HepG2 (cell line): Measurements from ENCODE around the gene TMEM235. TPM values are rescaled to one million over a fixed set of nuclear protein-coding genes. Genes with fewer than 3 reads are reported as not detected.

ENCODE experiments used
- ATAC-seq: fragments of 200-7000 bp; cut with Tn5 transposase; 3 replicates; pipeline ENCODE4 v1.9.1; 2020; ENCODE audit warnings: mild to moderate bottlenecking, moderate library complexity
- BruUV-seq: library from RNA; stranded (reverse); fragments of 400-500 nt; replicated peaks from 2 replicates; lab custom pipeline; 2021; lab: Mats Ljungman, UMichigan
- CTCF ChIA-PET: fragments of 300-600 bp; formaldehyde crosslinking; extraction: SDS; loops from one replicate; lab custom pipeline; 2021; ENCODE audit warnings: low total read pairs, inconsistent platforms, low intra/inter-chr PET ratio; lab: Yijun Ruan, JAX
- POLR2A ChIA-PET: fragments of 350-600 bp; sonication (Branson Sonifier 250); formaldehyde crosslinking; loops from one replicate; lab custom pipeline; 2020; ENCODE audit warnings: antibody characterized with exemption, inconsistent platforms; lab: Yijun Ruan, JAX
- DNase-seq: peaks from one replicate; pipeline ENCODE4 v3.0.0-alpha.2; 2015; ENCODE audit warnings: low spot score
- FAIRE-seq: peaks from 3 replicates; lab custom pipeline; 2011; peaks lifted over from hg19 to GRCh38; lab: Jason Lieb, UNC
- H2AFZ ChIP-seq: one replicate; pipeline ENCODE4 v1.6.1; 2011; ENCODE audit warnings: low read length, inconsistent platforms
- H3K27ac ChIP-seq: fragments of 300-600 bp; 3 replicates; pipeline ENCODE4 v1.8.0; 2011; ENCODE audit warnings: mixed run types, mild to moderate bottlenecking, mixed read lengths, low read length, inconsistent platforms; ENCODE audit not compliant: insufficient read depth; ENCODE audit errors: extremely low read length
- H3K27me3 ChIP-seq, 2 experiments: fragments of 200-600 bp in 1 of 2; 2 replicates in 1 of 2; 3 replicates in 1 of 2; pipeline versions ENCODE4 v1.6.0 to v1.8.0; 2011; ENCODE audit warnings: low read length in 2 of 2, mild to moderate bottlenecking in 2 of 2, moderate library complexity in 2 of 2, inconsistent platforms in 1 of 2; ENCODE audit not compliant: insufficient read depth in 2 of 2, control insufficient read depth in 1 of 2
- H3K36me3 ChIP-seq, 2 experiments: fragments of 200-600 bp in 1 of 2; replicated peaks in 1 of 2; 2 replicates in 1 of 2; 3 replicates in 1 of 2; pipeline versions ENCODE4 v1.5.1 to v1.8.0; 2011; ENCODE audit warnings: low read length in 2 of 2, inconsistent platforms in 1 of 2; ENCODE audit not compliant: insufficient read depth in 2 of 2, control insufficient read depth in 1 of 2
- H3K4me1 ChIP-seq: 2 replicates; pipeline ENCODE4 v1.5.1; 2012; ENCODE audit warnings: low read length, inconsistent platforms; ENCODE audit not compliant: insufficient read depth
- H3K4me2 ChIP-seq: 2 replicates; pipeline ENCODE4 v1.6.0; 2011; ENCODE audit warnings: low read depth, low read length, inconsistent platforms
- H3K4me3 ChIP-seq, 3 experiments: fragments of 200-600 bp in 1 of 3; sonication (generic), shearing (Covaris generic) in 1 of 3; replicated peaks in 1 of 3; 2 replicates each; pipeline ENCODE4 v1.5.1; 2011 to 2016; ENCODE audit warnings: low read length in 3 of 3, inconsistent platforms in 2 of 3, low read depth in 2 of 3, mild to moderate bottlenecking in 2 of 3, control low read depth in 1 of 3, mixed read lengths in 1 of 3; ENCODE audit not compliant: insufficient read depth in 1 of 3
- H3K79me2 ChIP-seq: one replicate; pipeline ENCODE4 v1.6.1; 2011; ENCODE audit warnings: low read length, inconsistent platforms; ENCODE audit not compliant: insufficient read depth
- H3K9ac ChIP-seq: 2 replicates; pipeline ENCODE4 v1.6.0; 2011; ENCODE audit warnings: mild to moderate bottlenecking, low read depth, low read length, inconsistent platforms; ENCODE audit not compliant: insufficient read depth
- H3K9me3 ChIP-seq: 2 replicates; pipeline ENCODE4 v1.5.1; 2012; ENCODE audit warnings: mild to moderate bottlenecking, low read length
- H4K20me1 ChIP-seq: 2 replicates; pipeline ENCODE4 v1.6.0; 2011; ENCODE audit warnings: inconsistent platforms, mild to moderate bottlenecking, low read length, moderate library complexity; ENCODE audit not compliant: insufficient read depth
- JUND ChIP-seq: sonication (generic); formaldehyde crosslinking; IDR thresholded peaks from 2 replicates; pipeline ENCODE4 v1.8.0; 2022; ENCODE audit warnings: mild to moderate bottlenecking, missing genetic modification reagents
- LRRFIP1 ChIP-seq: sonication (generic); formaldehyde crosslinking; conservative IDR thresholded peaks from 2 replicates; pipeline ENCODE4 v1.4.0; 2020; ENCODE audit warnings: missing genetic modification reagents
- RFX1 ChIP-seq: fragments of 450-650 bp; IDR thresholded peaks from 2 replicates; pipeline ENCODE4 v1.6.1; 2017
- ZKSCAN1 ChIP-seq: fragments of 150-350 bp; IDR thresholded peaks from 2 replicates; pipeline ENCODE4 v1.6.1; 2014; ENCODE audit warnings: low read length
- WGBS: methylation state at CpG from one replicate; pipeline ENCODE4 v1.1.6; 2017; ENCODE audit warnings: low lambda C conversion rate; 5-methylcytosine and 5-hydroxymethylcytosine counted together
- in situ Hi-C: cut with HindIII; loops from 2 replicates; pipeline ENCODE4 v1.10.0; 2017; ENCODE audit warnings: low pct_unique_long_range_greater_than_20kb; ENCODE audit not compliant: extremely low pct_ligation_motif_present
- intact Hi-C: fragments of 100-400 bp; cut with micrococcal nuclease; formaldehyde crosslinking; loops from one replicate; pipeline ENCODE4 v1.10.0; 2022; ENCODE audit not compliant: unreplicated experiment
- polyA plus RNA-seq, 8 experiments: library from polyadenylated mRNA; depleted of rRNA in 3 of 8; stranded (reverse) in 7 of 8; unstranded in 1 of 8; fragments of >200 nt; fragmentation: Illumina TruSeq in 4 of 8; extraction: Trizol in 4 of 8; gene quantifications; 2 replicates each; pipeline versions ENCODE4 v1.2.1 to v1.2.3, GENCODE V29; 2011 to 2016; ENCODE audit warnings: low read depth in 4 of 8, missing spikeins in 1 of 8, mixed read lengths in 1 of 8; ENCODE audit not compliant: insufficient read depth in 1 of 8
- total RNA-seq, 5 experiments: library from RNA; depleted of rRNA; stranded (reverse); fragments of >200 nt; fragmentation: Illumina TruSeq; extraction: Trizol; gene quantifications; 2 replicates each; pipeline ENCODE4 v1.2.3, GENCODE V29; 2016; ENCODE audit warnings: low read depth in 1 of 5

The TMEM235 gene
- total and polyA plus RNA-seq, 2 of the 13 experiments (the other 11 are each of a cell fraction or from before 2014, with no cell fraction given) = not detected

DNA sequence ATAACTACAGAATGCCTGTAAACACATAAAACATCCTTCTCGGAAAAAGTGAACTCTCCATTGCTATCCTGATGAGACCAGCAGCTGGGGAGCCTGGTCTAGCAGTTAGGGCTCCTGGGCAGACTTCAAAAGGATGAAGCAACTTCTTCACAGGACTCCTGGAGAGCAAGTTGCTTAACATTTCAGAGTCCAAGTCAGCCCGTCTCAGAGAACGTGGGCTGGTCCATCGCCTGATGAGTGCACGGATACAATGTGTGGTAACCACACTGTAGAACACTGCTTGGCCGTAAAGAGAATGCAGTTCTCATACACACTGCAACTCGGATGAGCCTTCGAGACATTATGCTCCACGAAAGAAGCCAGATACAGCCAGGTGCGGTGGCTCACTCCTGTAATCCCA, 52.7 kb downstream of the TMEM235 start (continued):
- TF ChIP-seq LRRFIP1 (CRISPR knock-in tag) = no peak

DNA sequence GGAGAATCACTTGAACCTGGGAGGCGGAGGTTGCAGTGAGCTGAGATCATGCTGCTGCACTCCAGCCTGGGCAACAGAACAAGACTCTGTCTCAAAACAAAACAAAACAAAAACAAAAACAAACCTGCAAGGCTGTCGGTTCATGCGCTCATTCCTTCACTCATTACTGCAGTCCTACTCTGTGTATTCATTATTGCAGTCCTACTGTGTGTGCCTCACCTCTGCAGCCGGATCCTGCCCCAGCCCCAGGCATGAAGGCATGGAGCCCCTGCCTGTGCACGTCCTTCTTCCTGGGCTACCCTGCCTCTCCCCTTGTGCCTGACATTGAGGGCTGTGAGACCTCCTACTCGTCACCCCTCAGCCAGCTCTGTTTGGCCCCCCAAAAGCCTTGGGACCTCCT, 57.6 kb downstream of the TMEM235 start:
- Histone ChIP-seq H2AFZ (no peak overlapping the region), H3K36me3 (no peaks in the 10 kb centered on the region), H3K27ac (no peak overlapping the region), H3K9me3 (no peaks in the 10 kb centered on the region), H3K27me3 (peaks cover 1 to 39% of the 10 kb centered on the region in 2 experiments), H3K79me2 (no peaks in the 10 kb centered on the region), H3K4me3 (no peak overlapping the region), H4K20me1 (no peaks in the 10 kb centered on the region; the same call in 1 of the 2 replicates), H3K4me1 (peaks cover 20% of the 10 kb centered on the region), H3K9ac (no peak overlapping the region), H3K4me2 (no peak overlapping the region)
- no peak for FAIRE-seq
- intact Hi-C loops (loop anchor here (1.0 kb wide), 1 partner anchor 133 kb away; no protein-coding TSS in a partner anchor), in situ Hi-C loops (no loop called here)
- ChIA-PET POLR2A (interaction anchor here (0.7 kb wide), 1 partner anchor 133 kb away, joined by 3 read pairs; no protein-coding TSS in a partner anchor), CTCF (interaction anchor here (2.5 kb wide), 1 partner anchor 133 kb away, joined by 28 read pairs; no protein-coding TSS in a partner anchor)
- BruUV-seq = no TSS peak
- no peak for ATAC-seq
- TF ChIP-seq RFX1 (no peak), ZKSCAN1 (peak; percentile 74), JUND (CRISPR knock-in tag) (no peak)
- DNase-seq = no peak
- 61% methylated on average over 6 of the region's 6 CpGs for WGBS
